CD4-positive, alpha-beta T cell (primary cell): ENCODE data around the gene BICC1. TPM values are rescaled to one million over a fixed set of nuclear protein-coding genes. Genes with fewer than 3 reads are reported as not detected.

ENCODE experiments used
- ATAC-seq: fragments of 200-7000 bp; cut with Tn5 transposase; one replicate; pipeline ENCODE4 v1.10.0; 2022; ENCODE audit warnings: mild to moderate bottlenecking; ENCODE audit not compliant: poor library complexity
- CTCF ChIA-PET: fragments of 350-600 bp; sonication (Branson Sonifier 250); formaldehyde crosslinking; loops from one replicate; lab custom pipeline; 2021; ENCODE audit warnings: antibody characterized with exemption, inconsistent platforms; lab: Charles Lee
- POLR2A ChIA-PET: fragments of 350-600 bp; sonication (Branson Sonifier 250); formaldehyde crosslinking; loops from one replicate; lab custom pipeline; 2021; ENCODE audit warnings: antibody characterized with exemption, inconsistent platforms; lab: Charles Lee
- DNase-seq, 14 experiments: peaks; one replicate each; pipeline ENCODE4 v3.0.0-alpha.2; 2013 to 2020; ENCODE audit warnings: mixed read lengths in 2 of 14
- H3K27ac ChIP-seq, 2 donors: one replicate each; pipeline versions ENCODE4 v1.5.1 to v1.7.0; 2013; ENCODE audit warnings: low read length in 2 of 2, low read depth in 1 of 2, mild to moderate bottlenecking in 1 of 2
- H3K27me3 ChIP-seq, 2 experiments: 1 replicate in 1 of 2; 2 replicates in 1 of 2; pipeline versions ENCODE4 v1.6.1 to v1.7.0; 2013; ENCODE audit warnings: low read length in 2 of 2, control low read depth in 1 of 2, mild to moderate bottlenecking in 1 of 2, moderate library complexity in 1 of 2; ENCODE audit not compliant: insufficient read depth in 2 of 2, control insufficient read depth in 1 of 2
- H3K36me3 ChIP-seq: one replicate; pipeline ENCODE4 v1.6.1; 2013; ENCODE audit warnings: low read length, control low read depth; ENCODE audit not compliant: insufficient read depth
- H3K4me1 ChIP-seq: one replicate; pipeline ENCODE4 v1.6.1; 2013; ENCODE audit warnings: low read length, control low read depth; ENCODE audit not compliant: insufficient read depth
- H3K4me3 ChIP-seq: one replicate; pipeline ENCODE4 v1.5.1; 2013; ENCODE audit warnings: mild to moderate bottlenecking, low read length, moderate library complexity
- H3K9me3 ChIP-seq, 2 experiments: 1 replicate in 1 of 2; 2 replicates in 1 of 2; pipeline versions ENCODE4 v1.6.1 to v1.7.0; 2013; ENCODE audit warnings: low read length in 2 of 2, mild to moderate bottlenecking in 2 of 2, control low read depth in 1 of 2, moderate library complexity in 1 of 2; ENCODE audit not compliant: control insufficient read depth in 1 of 2, insufficient read depth in 1 of 2
- H3K27ac Mint-ChIP-seq: one replicate; pipeline ENCODE4 v1.8.0; 2020; ENCODE audit warnings: mixed read lengths
- H3K27me3 Mint-ChIP-seq: one replicate; pipeline ENCODE4 v1.8.0; 2021; ENCODE audit warnings: mixed read lengths
- H3K36me3 Mint-ChIP-seq: one replicate; pipeline ENCODE4 v1.8.0; 2021; ENCODE audit warnings: low read depth, mixed read lengths
- H3K4me1 Mint-ChIP-seq: one replicate; pipeline ENCODE4 v1.8.0; 2021; ENCODE audit warnings: low read depth, mixed read lengths
- H3K4me3 Mint-ChIP-seq: one replicate; pipeline ENCODE4 v1.8.0; 2020; ENCODE audit warnings: mild to moderate bottlenecking, mixed read lengths
- H3K9me3 Mint-ChIP-seq: one replicate; pipeline ENCODE4 v1.8.0; 2020; ENCODE audit warnings: mixed read lengths
- intact Hi-C, 2 experiments: fragments of 100-400 bp; cut with DNase I in 1 of 2; cut with micrococcal nuclease in 1 of 2; formaldehyde crosslinking; loops; one replicate each; pipeline versions ENCODE4 v1.15.1 to v1.9.0; 2023 to 2025; cut with DNase I, micrococcal nuclease
- total RNA-seq, 174 experiments: library from RNA in 2 of 174; stranded (reverse) in 2 of 174; gene quantifications; one replicate each; pipeline ENCODE4 v1.2.3 and lab custom pipeline; 2021 to 2026
- TF ChIP-seq, protein P1 (sequence below): fragments of 200-600 bp; IDR thresholded peaks from one replicate; pipeline ENCODE4 v1.8.0; 2022; ENCODE audit warnings: antibody characterized with exemption, mild to moderate bottlenecking

The BICC1 gene
- total RNA-seq, 2 experiments from 2014 or later: not detected

DNA sequence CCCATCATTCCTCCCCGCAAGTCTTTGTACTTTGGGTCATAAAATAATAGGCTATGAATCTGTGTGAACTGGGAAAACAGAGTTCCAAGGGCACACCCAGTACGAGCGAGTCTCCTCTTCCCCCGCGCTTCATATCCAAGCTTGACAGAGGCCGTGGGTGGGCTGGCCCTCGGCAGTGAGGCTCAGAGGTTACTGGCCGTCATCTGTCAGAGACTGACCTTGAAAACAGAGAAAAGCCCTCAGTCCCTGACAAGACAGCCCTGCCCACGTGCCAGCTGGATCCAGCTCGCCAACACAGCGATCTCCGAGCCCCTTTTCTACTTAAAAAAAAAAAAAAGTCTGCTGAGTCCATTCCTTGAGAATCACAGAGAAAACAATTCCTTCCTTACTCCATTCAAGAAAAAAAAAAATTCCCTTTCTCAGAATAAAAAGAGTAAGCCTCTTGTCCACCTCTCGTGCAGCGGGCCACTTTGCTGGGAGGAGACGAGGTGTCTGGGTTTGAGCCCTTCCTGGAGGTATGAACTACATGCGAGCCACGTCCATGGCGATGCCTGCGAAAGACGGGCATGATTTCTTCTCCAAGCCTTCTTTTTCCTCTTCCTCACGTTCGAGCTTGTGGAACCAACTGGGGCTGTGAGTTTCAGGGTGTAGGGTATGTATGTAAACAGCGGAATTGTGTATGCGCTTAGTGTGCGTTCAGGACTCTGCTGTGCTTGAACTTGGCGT is 744 bp upstream of the BICC1 start:
- no peak for ATAC-seq
- Mint-ChIP-seq H3K36me3 (no peaks in the 10 kb centered on the region), H3K27ac (no peak overlapping the region)

DNA sequence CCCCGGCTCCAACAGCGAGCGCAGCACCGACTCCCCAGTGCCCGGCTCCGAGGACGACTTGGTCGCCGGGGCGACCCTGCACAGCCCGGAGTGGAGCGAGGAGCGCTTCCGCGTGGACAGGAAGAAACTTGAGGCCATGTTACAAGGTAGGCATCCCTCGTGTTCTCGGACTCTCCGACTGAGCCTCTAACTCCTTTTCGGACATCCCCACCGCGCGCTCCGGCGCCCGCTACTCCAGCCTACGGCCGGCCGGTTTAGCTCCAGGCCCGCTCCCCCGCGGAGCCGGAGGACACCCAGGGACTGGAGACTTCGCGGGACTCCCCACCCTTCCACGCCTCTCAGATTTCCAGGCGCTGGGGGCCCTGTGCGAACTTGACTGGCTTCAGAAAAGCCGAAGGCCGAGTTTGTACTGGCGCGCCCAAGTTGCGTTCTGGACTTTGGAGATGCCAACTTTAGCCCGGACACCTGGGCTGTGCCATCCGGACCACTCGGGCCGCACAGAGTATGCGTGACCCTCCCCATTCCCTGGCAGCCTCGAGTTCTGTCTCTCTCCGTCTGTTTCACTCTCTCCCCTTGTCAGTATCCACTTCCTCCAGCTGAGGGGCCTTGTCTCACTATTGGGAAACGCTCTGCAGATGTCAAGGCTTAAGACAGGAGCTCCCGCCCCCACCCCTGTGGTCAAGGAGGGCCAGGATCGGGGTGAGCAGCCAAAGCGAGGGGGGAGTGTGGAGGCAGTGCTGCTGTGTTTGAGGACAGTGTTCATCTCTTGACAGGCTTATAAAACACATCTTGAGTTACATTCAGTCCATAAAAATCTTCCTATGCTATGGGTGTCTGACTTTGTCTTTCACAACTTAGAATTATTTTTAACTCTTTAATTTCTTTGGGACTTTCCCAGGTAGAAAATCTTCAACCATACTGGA is 777 bp downstream of the BICC1 start:
- peaks cover 21 to 56% of the 10 kb centered on the region in 2 experiments for H3K27me3 ChIP-seq
- H3K4me1 Mint-ChIP-seq: peaks cover 12% of the 10 kb centered on the region
- no peaks in the 10 kb centered on the region for H3K36me3 ChIP-seq
- no peak overlapping the region for H3K27ac Mint-ChIP-seq
- no peaks in the 10 kb centered on the region for H3K9me3 Mint-ChIP-seq
- TF ChIP-seq, protein P1, sequence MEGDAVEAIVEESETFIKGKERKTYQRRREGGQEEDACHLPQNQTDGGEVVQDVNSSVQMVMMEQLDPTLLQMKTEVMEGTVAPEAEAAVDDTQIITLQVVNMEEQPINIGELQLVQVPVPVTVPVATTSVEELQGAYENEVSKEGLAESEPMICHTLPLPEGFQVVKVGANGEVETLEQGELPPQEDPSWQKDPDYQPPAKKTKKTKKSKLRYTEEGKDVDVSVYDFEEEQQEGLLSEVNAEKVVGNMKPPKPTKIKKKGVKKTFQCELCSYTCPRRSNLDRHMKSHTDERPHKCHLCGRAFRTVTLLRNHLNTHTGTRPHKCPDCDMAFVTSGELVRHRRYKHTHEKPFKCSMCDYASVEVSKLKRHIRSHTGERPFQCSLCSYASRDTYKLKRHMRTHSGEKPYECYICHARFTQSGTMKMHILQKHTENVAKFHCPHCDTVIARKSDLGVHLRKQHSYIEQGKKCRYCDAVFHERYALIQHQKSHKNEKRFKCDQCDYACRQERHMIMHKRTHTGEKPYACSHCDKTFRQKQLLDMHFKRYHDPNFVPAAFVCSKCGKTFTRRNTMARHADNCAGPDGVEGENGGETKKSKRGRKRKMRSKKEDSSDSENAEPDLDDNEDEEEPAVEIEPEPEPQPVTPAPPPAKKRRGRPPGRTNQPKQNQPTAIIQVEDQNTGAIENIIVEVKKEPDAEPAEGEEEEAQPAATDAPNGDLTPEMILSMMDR: no peak
- H3K4me3 ChIP-seq: peak overlapping the region; percentile 35
- DNase-seq (peak in 2 of 14 experiments; percentile 6 to 8), ATAC-seq (no peak)
- intact Hi-C loops: loop anchor here in 1 of 2 experiments (10.0 kb wide), 1 partner anchor 209 kb away; no protein-coding TSS in a partner anchor
- peak overlapping the region; percentile 60 for H3K4me3 Mint-ChIP-seq
- ChIA-PET CTCF (no interaction called here), POLR2A (no interaction called here)
- H3K27me3 Mint-ChIP-seq: peaks cover 54% of the 10 kb centered on the region
- H3K36me3 Mint-ChIP-seq: no peaks in the 10 kb centered on the region
- H3K9me3 ChIP-seq: no peaks in the 10 kb centered on the region
- no peak overlapping the region for H3K27ac ChIP-seq
- peaks cover 7% of the 10 kb centered on the region for H3K4me1 ChIP-seq

More for the DNA sequence above, 744 bp upstream of the BICC1 start:
- Histone ChIP-seq H3K27ac (no peak overlapping the region), H3K4me1 (peaks cover 7% of the 10 kb centered on the region), H3K4me3 (no peak overlapping the region), H3K27me3 (peaks cover 21 to 53% of the 10 kb centered on the region in 2 experiments), H3K9me3 (no peaks in the 10 kb centered on the region), H3K36me3 (no peaks in the 10 kb centered on the region)
- H3K27me3 Mint-ChIP-seq: peaks cover 39% of the 10 kb centered on the region
- H3K4me1 Mint-ChIP-seq: peaks cover 12% of the 10 kb centered on the region
- intact Hi-C loops: loop anchor here in 1 of 2 experiments (10.0 kb wide), 1 partner anchor 207 kb away; no protein-coding TSS in a partner anchor
- no peak for DNase-seq
- POLR2A ChIA-PET: no interaction called here
- H3K4me3 Mint-ChIP-seq: peak overlapping the region; percentile 81
- H3K9me3 Mint-ChIP-seq: no peaks in the 10 kb centered on the region
- TF ChIP-seq, protein P1: no peak
- CTCF ChIA-PET: no interaction called here

DNA sequence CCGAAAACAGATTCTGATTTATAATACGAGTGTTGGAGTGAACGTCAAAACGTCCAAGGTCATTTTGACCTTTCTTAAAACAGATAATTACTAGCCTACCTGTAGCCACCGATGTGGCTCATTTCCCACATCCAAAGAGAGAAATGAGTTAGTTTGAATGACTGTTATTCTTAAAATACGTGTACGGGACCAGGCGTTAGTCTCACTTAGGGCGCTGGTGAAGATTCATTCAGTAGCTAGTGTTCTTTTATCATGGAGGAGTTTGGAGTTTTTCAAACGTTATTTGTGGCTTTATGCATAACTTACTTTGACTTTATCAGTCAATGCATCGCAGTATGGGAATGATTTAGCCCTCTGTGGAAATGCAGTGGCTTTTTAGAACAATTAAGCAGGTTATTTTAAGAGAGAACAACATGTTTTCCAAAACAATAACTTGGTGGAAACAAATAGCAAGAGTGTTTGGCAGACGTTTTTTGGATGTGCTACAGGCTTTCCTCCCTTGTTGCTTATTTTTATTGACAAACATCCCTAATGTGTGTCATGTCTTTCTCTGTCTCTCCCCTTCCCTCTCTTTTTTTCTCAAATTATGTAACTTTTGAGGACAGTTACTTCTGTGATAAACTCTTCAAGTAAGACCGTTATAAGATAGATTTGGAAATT is 1.6 kb downstream of the BICC1 start:
- Histone ChIP-seq H3K9me3 (no peaks in the 10 kb centered on the region), H3K4me3 (no peak overlapping the region), H3K36me3 (no peaks in the 10 kb centered on the region), H3K27ac (no peak overlapping the region), H3K27me3 (peaks cover 21 to 58% of the 10 kb centered on the region in 2 experiments), H3K4me1 (peaks cover 7% of the 10 kb centered on the region)
- Mint-ChIP-seq H3K4me3 (peak overlapping the region; percentile 60), H3K27me3 (peaks cover 62% of the 10 kb centered on the region), H3K9me3 (no peaks in the 10 kb centered on the region), H3K36me3 (no peaks in the 10 kb centered on the region), H3K27ac (no peak overlapping the region), H3K4me1 (peaks cover 12% of the 10 kb centered on the region)
- POLR2A ChIA-PET: no interaction called here
- DNase-seq (no peak), ATAC-seq (no peak)
- intact Hi-C loops: loop anchor here in 1 of 2 experiments (10.0 kb wide), 1 partner anchor 209 kb away; no protein-coding TSS in a partner anchor
- TF ChIP-seq, protein P1: no peak
- CTCF ChIA-PET: interaction anchor here (0.9 kb wide), 1 partner anchor 10 kb away, joined by 3 read pairs; no protein-coding TSS in a partner anchor
